ENCODE results near the gene KCNN1.

DNA sequence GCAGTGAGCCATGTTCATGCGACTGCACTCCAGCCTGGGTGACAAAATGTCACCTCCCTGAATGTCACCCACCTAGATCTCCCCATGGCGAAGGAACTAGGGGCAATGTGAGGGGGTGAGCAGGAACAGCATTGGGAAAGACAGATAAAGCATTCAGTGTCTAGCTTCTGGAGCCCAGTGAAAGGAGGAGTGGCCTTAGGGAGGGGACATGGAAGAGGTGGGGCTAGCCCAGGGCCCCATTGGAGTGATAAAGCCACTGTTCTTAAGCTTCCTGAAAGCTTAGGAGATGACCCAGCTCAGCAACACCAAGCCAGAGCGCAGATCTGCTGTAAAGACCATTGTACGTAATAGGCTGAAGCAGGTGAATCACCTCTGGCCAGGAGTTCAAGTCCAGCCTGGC is 13.0 kb upstream of the KCNN1 start:
- TF ChIP-seq, protein P1, sequence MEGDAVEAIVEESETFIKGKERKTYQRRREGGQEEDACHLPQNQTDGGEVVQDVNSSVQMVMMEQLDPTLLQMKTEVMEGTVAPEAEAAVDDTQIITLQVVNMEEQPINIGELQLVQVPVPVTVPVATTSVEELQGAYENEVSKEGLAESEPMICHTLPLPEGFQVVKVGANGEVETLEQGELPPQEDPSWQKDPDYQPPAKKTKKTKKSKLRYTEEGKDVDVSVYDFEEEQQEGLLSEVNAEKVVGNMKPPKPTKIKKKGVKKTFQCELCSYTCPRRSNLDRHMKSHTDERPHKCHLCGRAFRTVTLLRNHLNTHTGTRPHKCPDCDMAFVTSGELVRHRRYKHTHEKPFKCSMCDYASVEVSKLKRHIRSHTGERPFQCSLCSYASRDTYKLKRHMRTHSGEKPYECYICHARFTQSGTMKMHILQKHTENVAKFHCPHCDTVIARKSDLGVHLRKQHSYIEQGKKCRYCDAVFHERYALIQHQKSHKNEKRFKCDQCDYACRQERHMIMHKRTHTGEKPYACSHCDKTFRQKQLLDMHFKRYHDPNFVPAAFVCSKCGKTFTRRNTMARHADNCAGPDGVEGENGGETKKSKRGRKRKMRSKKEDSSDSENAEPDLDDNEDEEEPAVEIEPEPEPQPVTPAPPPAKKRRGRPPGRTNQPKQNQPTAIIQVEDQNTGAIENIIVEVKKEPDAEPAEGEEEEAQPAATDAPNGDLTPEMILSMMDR (IDR thresholded peaks at IDR 0.05): no peak
- TF ChIP-seq POLR2A (IDR thresholded peaks at IDR 0.05): no peak

All from uterus (tissue), 2 donors.